ENCODE measurements around the gene EPM2A.

EPM2A gene

GRCh38 chr6:145668844-145669243, 66.5 kb downstream of the EPM2A start:
- no peak for DNase-seq

GRCh38 chr6:145660676-145661075, 74.6 kb downstream of the EPM2A start:
- DNase-seq, result no peak

- DNase-seq, result no peak
These were observed 79.2 kb downstream of the EPM2A start for GRCh38 chr6:145656128-145656527.

GRCh38 chr6:145652572-145652971, 82.7 kb downstream of the EPM2A start:
- DNase-seq, result no peak

- DNase-seq, result no peak
These were observed 83.3 kb downstream of the EPM2A start for GRCh38 chr6:145651988-145652387.

- no peak for DNase-seq
These were observed 87.2 kb downstream of the EPM2A start for GRCh38 chr6:145648149-145648548.

- no peak for DNase-seq
These were observed 87.7 kb downstream of the EPM2A start for GRCh38 chr6:145647602-145648001.

- no peak for DNase-seq
These were observed 91.6 kb downstream of the EPM2A start for GRCh38 chr6:145643760-145644159.

- peak; percentile 79 for DNase-seq
These were observed 101.2 kb downstream of the EPM2A start for GRCh38 chr6:145633981-145634627.

- no peak for DNase-seq
These were observed 102.3 kb downstream of the EPM2A start for GRCh38 chr6:145632971-145633370.

GRCh38 chr6:145631374-145631773, 103.9 kb downstream of the EPM2A start:
- no peak for DNase-seq

- DNase-seq, result no peak
These were observed 104.7 kb downstream of the EPM2A start for GRCh38 chr6:145630598-145630997.

- no peak for DNase-seq
These were observed 105.8 kb downstream of the EPM2A start for GRCh38 chr6:145629478-145629877.

- no peak for DNase-seq
These were observed 107.9 kb downstream of the EPM2A start for GRCh38 chr6:145627451-145627850.

- DNase-seq, result no peak
These were observed 108.5 kb downstream of the EPM2A start for GRCh38 chr6:145626857-145627256.

GRCh38 chr6:145623231-145623630, 112.1 kb downstream of the EPM2A start:
- DNase-seq, result no peak

GRCh38 chr6:145621776-145622175, 113.5 kb downstream of the EPM2A start:
- DNase-seq, result no peak

GRCh38 chr6:145620088-145620487, 115.2 kb downstream of the EPM2A start:
- DNase-seq, result no peak

- no peak for DNase-seq
These were observed 125.8 kb downstream of the EPM2A start for GRCh38 chr6:145609521-145609920.

- DNase-seq, result no peak
These were observed 126.5 kb downstream of the EPM2A start for GRCh38 chr6:145608850-145609249.

GRCh38 chr6:145603991-145604390, 131.3 kb downstream of the EPM2A start:
- DNase-seq, result no peak

- no peak for DNase-seq
These were observed 131.9 kb downstream of the EPM2A start for GRCh38 chr6:145603424-145603833.

GRCh38 chr6:145602726-145603326, 132.5 kb downstream of the EPM2A start:
- no peak for DNase-seq

GRCh38 chr6:145601397-145601796, 133.9 kb downstream of the EPM2A start:
- DNase-seq, result no peak

- DNase-seq, result no peak
These were observed 135.0 kb downstream of the EPM2A start for GRCh38 chr6:145600299-145600698.
